RWPE2 (cell line): Measurements from ENCODE around the gene SLC46A1.

ENCODE experiments used
- ATAC-seq: fragments of 200-7000 bp; cut with Tn5 transposase; 3 replicates; pipeline ENCODE4 v1.9.1; 2021; ENCODE audit warnings: low read depth
- DNase-seq: peaks from one replicate; pipeline ENCODE4 v3.0.0-alpha.2; 2020; ENCODE audit warnings: low spot score
- H3K27ac ChIP-seq: fragments of 450-650 bp; 2 replicates; pipeline ENCODE4 v1.5.1; 2017; ENCODE audit warnings: mild to moderate bottlenecking; ENCODE audit not compliant: poor library complexity, severe bottlenecking
- H3K27me3 ChIP-seq: fragments of 250-450 bp; sonication (Bioruptor Pico); 2 replicates; pipeline ENCODE4 v1.5.1; 2021; ENCODE audit warnings: mild to moderate bottlenecking, moderate library complexity; ENCODE audit not compliant: insufficient read depth, poor library complexity, severe bottlenecking
- H3K36me3 ChIP-seq: fragments of 250-450 bp; sonication (Bioruptor Pico); 2 replicates; pipeline ENCODE4 v1.5.1; 2020; ENCODE audit warnings: low read depth, mild to moderate bottlenecking, moderate library complexity
- H3K4me1 ChIP-seq: fragments of 250-450 bp; sonication (Bioruptor Pico); 2 replicates; pipeline ENCODE4 v1.5.1; 2021; ENCODE audit warnings: mild to moderate bottlenecking, moderate library complexity; ENCODE audit not compliant: insufficient read depth, poor library complexity, severe bottlenecking
- H3K4me3 ChIP-seq: fragments of 250-450 bp; sonication (Bioruptor Pico); 2 replicates; pipeline ENCODE4 v1.5.1; 2021; ENCODE audit warnings: mild to moderate bottlenecking, moderate library complexity; ENCODE audit not compliant: severe bottlenecking
- H3K9me3 ChIP-seq: fragments of 250-450 bp; sonication (Bioruptor Pico); 2 replicates; pipeline ENCODE4 v1.5.1; 2021; ENCODE audit warnings: mild to moderate bottlenecking, moderate library complexity; ENCODE audit not compliant: severe bottlenecking
- TF ChIP-seq, protein P1 (sequence below): fragments of 450-650 bp; IDR thresholded peaks from one replicate; pipeline ENCODE4 v1.5.1; 2017; ENCODE audit warnings: mild to moderate bottlenecking, moderate library complexity; ENCODE audit not compliant: poor library complexity, severe bottlenecking

Gene SLC46A1

DNA sequence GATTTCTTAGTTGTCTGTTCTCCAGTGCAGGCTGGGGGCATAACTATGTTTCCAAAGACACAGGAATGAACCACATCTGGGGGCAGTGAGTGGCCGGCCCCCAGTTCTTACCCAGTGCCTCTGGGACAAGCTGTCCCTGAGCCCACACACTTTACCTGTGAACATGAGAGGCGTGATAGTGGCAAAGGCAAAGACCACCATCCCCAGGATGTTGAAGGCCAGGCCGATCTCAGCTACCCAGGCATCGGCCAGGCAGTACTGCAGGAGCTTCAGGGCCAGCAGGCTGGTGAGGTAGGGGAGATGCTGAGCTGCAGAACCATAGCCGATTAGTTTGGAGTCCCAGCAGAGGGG lies 1.6 kb downstream of the SLC46A1 start:
- Histone ChIP-seq H3K27me3 (no peaks in the 10 kb centered on the region), H3K4me1 (peaks cover 29% of the 10 kb centered on the region), H3K27ac (no peak overlapping the region), H3K4me3 (no peak overlapping the region), H3K36me3 (peaks cover 53% of the 10 kb centered on the region), H3K9me3 (no peaks in the 10 kb centered on the region)
- TF ChIP-seq, protein P1, sequence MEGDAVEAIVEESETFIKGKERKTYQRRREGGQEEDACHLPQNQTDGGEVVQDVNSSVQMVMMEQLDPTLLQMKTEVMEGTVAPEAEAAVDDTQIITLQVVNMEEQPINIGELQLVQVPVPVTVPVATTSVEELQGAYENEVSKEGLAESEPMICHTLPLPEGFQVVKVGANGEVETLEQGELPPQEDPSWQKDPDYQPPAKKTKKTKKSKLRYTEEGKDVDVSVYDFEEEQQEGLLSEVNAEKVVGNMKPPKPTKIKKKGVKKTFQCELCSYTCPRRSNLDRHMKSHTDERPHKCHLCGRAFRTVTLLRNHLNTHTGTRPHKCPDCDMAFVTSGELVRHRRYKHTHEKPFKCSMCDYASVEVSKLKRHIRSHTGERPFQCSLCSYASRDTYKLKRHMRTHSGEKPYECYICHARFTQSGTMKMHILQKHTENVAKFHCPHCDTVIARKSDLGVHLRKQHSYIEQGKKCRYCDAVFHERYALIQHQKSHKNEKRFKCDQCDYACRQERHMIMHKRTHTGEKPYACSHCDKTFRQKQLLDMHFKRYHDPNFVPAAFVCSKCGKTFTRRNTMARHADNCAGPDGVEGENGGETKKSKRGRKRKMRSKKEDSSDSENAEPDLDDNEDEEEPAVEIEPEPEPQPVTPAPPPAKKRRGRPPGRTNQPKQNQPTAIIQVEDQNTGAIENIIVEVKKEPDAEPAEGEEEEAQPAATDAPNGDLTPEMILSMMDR: no peak
- ATAC-seq (no peak), DNase-seq (no peak)

DNA sequence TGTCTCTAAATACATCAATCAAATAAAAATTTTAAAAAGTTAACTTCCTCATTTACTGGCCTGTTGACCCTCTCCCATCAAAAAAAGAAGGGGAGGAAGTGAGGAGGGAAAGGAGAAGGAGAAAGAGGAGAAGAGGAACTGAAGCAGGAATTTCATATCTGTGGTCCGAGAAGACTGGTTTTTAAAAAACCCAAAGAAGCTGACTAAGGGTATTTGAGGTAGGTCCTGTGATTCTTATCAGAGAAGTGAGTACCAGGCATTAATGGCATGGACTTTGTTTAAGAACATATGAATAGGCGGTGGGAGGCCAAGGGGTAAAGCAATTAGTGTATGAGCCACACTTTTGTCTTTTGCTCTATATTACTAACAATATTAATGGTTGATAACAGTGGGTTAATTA lies 2.0 kb downstream of the SLC46A1 start:
- peaks cover 57% of the 10 kb centered on the region for H3K36me3 ChIP-seq
- ATAC-seq (no peak), DNase-seq (no peak)
- no peak overlapping the region for H3K4me3 ChIP-seq
- TF ChIP-seq, protein P1: no peak
- H3K9me3 ChIP-seq: no peaks in the 10 kb centered on the region
- H3K27ac ChIP-seq: no peak overlapping the region
- H3K27me3 ChIP-seq: no peaks in the 10 kb centered on the region
- peaks cover 25% of the 10 kb centered on the region for H3K4me1 ChIP-seq

DNA sequence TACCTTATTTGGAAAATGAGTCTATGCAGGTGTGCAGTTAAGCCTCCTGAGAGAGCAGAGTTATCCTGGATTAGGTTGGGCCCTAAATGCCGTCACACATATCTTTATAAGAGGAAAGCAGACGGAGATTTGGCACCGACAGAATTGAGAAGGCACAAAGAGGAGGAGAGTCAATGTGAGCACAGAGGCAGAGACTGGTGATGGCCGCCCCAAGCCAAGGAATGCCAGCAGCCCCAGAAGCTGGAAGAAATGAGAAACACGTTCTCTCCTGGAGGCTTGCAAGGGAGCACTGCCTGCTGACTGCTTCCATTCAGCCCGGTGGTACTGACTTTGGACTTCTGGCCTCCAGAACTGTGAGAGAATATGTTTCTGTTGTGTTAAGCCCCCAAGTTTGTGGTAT lies 3.2 kb downstream of the SLC46A1 start:
- Histone ChIP-seq H3K27ac (no peak overlapping the region), H3K4me1 (peaks cover 14% of the 10 kb centered on the region), H3K36me3 (peaks cover 64% of the 10 kb centered on the region), H3K4me3 (no peak overlapping the region), H3K27me3 (no peaks in the 10 kb centered on the region), H3K9me3 (no peaks in the 10 kb centered on the region)
- TF ChIP-seq, protein P1: no peak
- ATAC-seq (no peak), DNase-seq (no peak)

DNA sequence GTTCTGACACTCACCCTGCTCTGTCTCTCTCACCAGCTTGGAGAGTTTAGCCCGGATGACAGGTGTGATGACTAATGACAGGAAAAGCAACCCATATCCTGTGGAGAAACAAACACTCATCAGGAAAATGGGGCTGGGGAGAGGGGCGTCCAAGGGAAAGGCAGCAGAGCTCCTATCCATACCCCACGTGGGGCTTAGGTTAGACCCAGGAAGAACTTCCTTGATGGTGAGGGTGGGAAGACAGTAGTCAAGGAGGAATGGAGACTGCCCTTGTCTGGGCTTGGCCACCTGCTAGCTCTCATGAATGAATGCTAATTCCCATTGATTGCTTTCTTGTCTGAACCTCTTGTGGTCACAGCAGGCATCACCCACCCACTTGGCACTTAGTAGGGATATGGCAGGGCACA lies 3.8 kb downstream of the SLC46A1 start:
- Histone ChIP-seq H3K4me3 (no peak overlapping the region), H3K36me3 (peaks cover 64% of the 10 kb centered on the region)

DNA sequence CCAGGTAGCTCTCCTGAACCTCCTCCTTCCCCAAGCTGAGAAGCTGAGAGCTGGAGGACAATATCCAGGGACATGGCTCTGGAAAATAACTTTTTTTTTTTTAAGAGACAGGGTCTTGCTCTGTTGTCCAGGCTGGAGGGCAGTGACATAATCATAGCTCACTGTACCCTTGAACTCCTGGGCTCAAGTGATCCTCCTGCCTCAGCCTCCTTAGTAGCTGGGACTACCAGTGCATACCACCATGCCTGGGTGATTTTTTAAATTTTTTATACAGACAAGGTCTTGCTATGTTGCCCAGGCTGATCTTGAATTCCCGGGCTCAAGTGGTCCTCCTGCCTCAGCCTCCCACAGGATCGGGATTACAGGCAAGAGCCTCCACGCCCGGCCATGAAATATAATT lies 6.2 kb downstream of the SLC46A1 start:
- H3K27me3 ChIP-seq: no peaks in the 10 kb centered on the region
- no peak overlapping the region for H3K4me3 ChIP-seq
- H3K9me3 ChIP-seq: no peaks in the 10 kb centered on the region
- DNase-seq (no peak), ATAC-seq (no peak)
- H3K4me1 ChIP-seq: no peaks in the 10 kb centered on the region
- peaks cover 61% of the 10 kb centered on the region for H3K36me3 ChIP-seq
- no peak overlapping the region for H3K27ac ChIP-seq
- TF ChIP-seq, protein P1: no peak

More for the DNA sequence above, 3.8 kb downstream of the SLC46A1 start:
- Histone ChIP-seq H3K4me1 (peaks cover 10% of the 10 kb centered on the region), H3K9me3 (no peaks in the 10 kb centered on the region), H3K27me3 (no peaks in the 10 kb centered on the region), H3K27ac (no peak overlapping the region)
- TF ChIP-seq, protein P1: no peak
- ATAC-seq (no peak), DNase-seq (no peak)
